Measurements from ENCODE around the gene DENND2C. TPM values are rescaled to one million over a fixed set of nuclear protein-coding genes. Genes with fewer than 3 reads are reported as not detected.

The DENND2C gene
- total RNA-seq, 1 donor from 2014 or later, result 3.6 TPM

- Mint-ChIP-seq H3K36me3 (no peaks in the 10 kb centered on the region), H3K9me3 (no peaks in the 10 kb centered on the region), H3K27me3 (peaks cover 18% of the 10 kb centered on the region), H3K4me1 (ENCODE audit: unreplicated experiment) (no peaks in the 10 kb centered on the region), H3K4me3 (no peak overlapping the region), H3K27ac (no peak overlapping the region)
- no peak for DNase-seq (ENCODE audit: extremely low spot score, unreplicated experiment)
- TF ChIP-seq CTCF (conservative IDR thresholded peaks at IDR 0.05), result no peak
Observed at GRCh38 chr1:114692947-114693346, 23.1 kb upstream of the DENND2C start.

- TF ChIP-seq CTCF (conservative IDR thresholded peaks at IDR 0.05), result no peak
- H3K4me1 Mint-ChIP-seq (ENCODE audit: unreplicated experiment), result no peaks in the 10 kb centered on the region
- no peaks in the 10 kb centered on the region for H3K36me3 Mint-ChIP-seq
- H3K4me3 Mint-ChIP-seq, result no peak overlapping the region
- DNase-seq (ENCODE audit: extremely low spot score, unreplicated experiment), result no peak
- H3K27me3 Mint-ChIP-seq, result peaks cover 30% of the 10 kb centered on the region
- no peak overlapping the region for H3K27ac Mint-ChIP-seq
- H3K9me3 Mint-ChIP-seq, result no peaks in the 10 kb centered on the region
Observed at GRCh38 chr1:114691061-114691460, 21.2 kb upstream of the DENND2C start.

GRCh38 chr1:114690148-114690547, 20.3 kb upstream of the DENND2C start:
- DNase-seq (ENCODE audit: extremely low spot score, unreplicated experiment), result no peak
- Mint-ChIP-seq H3K27ac (no peak overlapping the region), H3K4me1 (ENCODE audit: unreplicated experiment) (no peaks in the 10 kb centered on the region), H3K9me3 (no peaks in the 10 kb centered on the region), H3K4me3 (no peak overlapping the region), H3K36me3 (no peaks in the 10 kb centered on the region), H3K27me3 (peaks cover 32% of the 10 kb centered on the region)
- no peak for TF ChIP-seq CTCF (conservative IDR thresholded peaks at IDR 0.05)

GRCh38 chr1:114688526-114688925, 18.7 kb upstream of the DENND2C start:
- no peak for DNase-seq (ENCODE audit: extremely low spot score, unreplicated experiment)
- no peak for TF ChIP-seq CTCF (conservative IDR thresholded peaks at IDR 0.05)
- Mint-ChIP-seq H3K4me1 (ENCODE audit: unreplicated experiment) (no peaks in the 10 kb centered on the region), H3K9me3 (no peaks in the 10 kb centered on the region), H3K27ac (no peak overlapping the region), H3K36me3 (no peaks in the 10 kb centered on the region), H3K4me3 (no peak overlapping the region), H3K27me3 (peaks cover 45% of the 10 kb centered on the region)

GRCh38 chr1:114685851-114686250, 16.0 kb upstream of the DENND2C start:
- Mint-ChIP-seq H3K4me1 (ENCODE audit: unreplicated experiment) (no peaks in the 10 kb centered on the region), H3K27me3 (peaks cover 49% of the 10 kb centered on the region), H3K27ac (no peak overlapping the region), H3K36me3 (no peaks in the 10 kb centered on the region), H3K4me3 (no peak overlapping the region), H3K9me3 (no peaks in the 10 kb centered on the region)
- no peak for TF ChIP-seq CTCF (conservative IDR thresholded peaks at IDR 0.05)
- DNase-seq (ENCODE audit: extremely low spot score, unreplicated experiment), result no peak

- Mint-ChIP-seq H3K9me3 (no peaks in the 10 kb centered on the region), H3K27me3 (peaks cover 59% of the 10 kb centered on the region), H3K36me3 (no peaks in the 10 kb centered on the region), H3K4me3 (no peak overlapping the region), H3K4me1 (ENCODE audit: unreplicated experiment) (no peaks in the 10 kb centered on the region), H3K27ac (no peak overlapping the region)
- DNase-seq (ENCODE audit: extremely low spot score, unreplicated experiment), result no peak
- TF ChIP-seq CTCF (conservative IDR thresholded peaks at IDR 0.05), result no peak
Observed at GRCh38 chr1:114677691-114678090, 7.8 kb upstream of the DENND2C start.
